MCF 10A (cell line): Measurements from ENCODE around the gene KCTD13. TPM values are rescaled to one million over a fixed set of nuclear protein-coding genes. Genes with fewer than 3 reads are reported as not detected.
"Not testable (repeated sequence)": the region's sequence is repeated elsewhere in the genome, so short reads cannot be mapped to it uniquely, and the experiment has no call there.

Experiments used
- BruUV-seq: library from RNA; stranded (reverse); fragments of 400-500 nt; replicated peaks from 2 replicates; lab custom pipeline; 2021; lab: Mats Ljungman, UMichigan
- CTCF ChIA-PET: fragments of 300-600 bp; sonication (Branson Sonifier 250); formaldehyde crosslinking; extraction: SDS; loops from one replicate; lab custom pipeline; 2021; ENCODE audit warnings: antibody characterized with exemption, inconsistent platforms; lab: Yijun Ruan, JAX
- POLR2A ChIA-PET: fragments of 300-600, 350-650 bp; sonication (Branson Sonifier 250); formaldehyde crosslinking; extraction: SDS; loops from one replicate; lab custom pipeline; 2020; ENCODE audit warnings: antibody characterized with exemption, inconsistent platforms; lab: Yijun Ruan, JAX
- DNase-seq: peaks from one replicate; pipeline ENCODE4 v3.0.0-alpha.2; 2018; ENCODE audit not compliant: unreplicated experiment
- H3K27ac Mint-ChIP-seq: one replicate; pipeline ENCODE4 v1.8.0; 2022; ENCODE audit warnings: mild to moderate bottlenecking, low read depth, mixed read lengths; ENCODE audit not compliant: unreplicated experiment
- H3K27me3 Mint-ChIP-seq: one replicate; pipeline ENCODE4 v1.8.0; 2022; ENCODE audit warnings: mixed read lengths; ENCODE audit not compliant: insufficient read depth, unreplicated experiment
- H3K36me3 Mint-ChIP-seq: one replicate; pipeline ENCODE4 v1.8.0; 2022; ENCODE audit warnings: mild to moderate bottlenecking, moderate library complexity, mixed read lengths; ENCODE audit not compliant: insufficient read depth, unreplicated experiment
- H3K4me1 Mint-ChIP-seq: one replicate; pipeline ENCODE4 v1.8.0; 2022; ENCODE audit warnings: mixed read lengths; ENCODE audit not compliant: insufficient read depth, unreplicated experiment
- H3K4me3 Mint-ChIP-seq: one replicate; pipeline ENCODE4 v1.8.0; 2022; ENCODE audit warnings: mild to moderate bottlenecking, moderate library complexity, mixed read lengths; ENCODE audit not compliant: unreplicated experiment
- H3K9me3 Mint-ChIP-seq: one replicate; pipeline ENCODE4 v1.8.0; 2022; ENCODE audit warnings: mixed read lengths; ENCODE audit not compliant: unreplicated experiment
- CTCF ChIP-seq: fragments of 200-600 bp; IDR thresholded peaks from one replicate; pipeline ENCODE4 v1.8.0; 2022; ENCODE audit warnings: antibody characterized with exemption, mild to moderate bottlenecking; ENCODE audit not compliant: unreplicated experiment
- intact Hi-C: fragments of 100-400 bp; cut with micrococcal nuclease; formaldehyde crosslinking; loops from 2 replicates; pipeline ENCODE4 v1.14.1; 2022
- total RNA-seq: library from RNA; stranded (reverse); gene quantifications from 2 replicates; pipeline ENCODE4 v1.2.3, GENCODE V29; 2022

KCTD13 gene
- total RNA-seq, 1 experiment from 2014 or later, result 38.9 TPM

GRCh38 chr16:29871822-29872546 is 54.0 kb downstream of the KCTD13 start:
- H3K4me1 Mint-ChIP-seq, result no peaks in the 10 kb centered on the region
- DNase-seq, result no peak
- ChIA-PET POLR2A (interaction anchor here (1.0 kb wide), 1 partner anchor 101 kb away, joined by 3 read pairs; the partner anchor contains the start of gene TAOK2), CTCF (interaction anchor here (0.7 kb wide), 1 partner anchor 55 kb away, joined by 3 read pairs; no protein-coding TSS in a partner anchor)
- TF ChIP-seq CTCF, result no peak
- peaks cover 10% of the 10 kb centered on the region for H3K27me3 Mint-ChIP-seq
- no TSS peak for BruUV-seq
- no peak overlapping the region for H3K27ac Mint-ChIP-seq
- H3K36me3 Mint-ChIP-seq, result no peaks in the 10 kb centered on the region
- H3K9me3 Mint-ChIP-seq, result no peaks in the 10 kb centered on the region
- intact Hi-C loops, result no loop called here
- no peak overlapping the region for H3K4me3 Mint-ChIP-seq

- intact Hi-C loops, H3K4me3 Mint-ChIP-seq, BruUV-seq, H3K36me3 Mint-ChIP-seq, H3K27ac Mint-ChIP-seq, H3K4me1 Mint-ChIP-seq, DNase-seq, H3K27me3 Mint-ChIP-seq, H3K9me3 Mint-ChIP-seq, CTCF ChIA-PET: not testable (repeated sequence)
- POLR2A ChIA-PET, result interaction anchor here (0.6 kb wide), 1 partner anchor 125 kb away, joined by 3 read pairs; no protein-coding TSS in a partner anchor
Observed at GRCh38 chr16:29869067-29869466, 57.0 kb downstream of the KCTD13 start.

DNA sequence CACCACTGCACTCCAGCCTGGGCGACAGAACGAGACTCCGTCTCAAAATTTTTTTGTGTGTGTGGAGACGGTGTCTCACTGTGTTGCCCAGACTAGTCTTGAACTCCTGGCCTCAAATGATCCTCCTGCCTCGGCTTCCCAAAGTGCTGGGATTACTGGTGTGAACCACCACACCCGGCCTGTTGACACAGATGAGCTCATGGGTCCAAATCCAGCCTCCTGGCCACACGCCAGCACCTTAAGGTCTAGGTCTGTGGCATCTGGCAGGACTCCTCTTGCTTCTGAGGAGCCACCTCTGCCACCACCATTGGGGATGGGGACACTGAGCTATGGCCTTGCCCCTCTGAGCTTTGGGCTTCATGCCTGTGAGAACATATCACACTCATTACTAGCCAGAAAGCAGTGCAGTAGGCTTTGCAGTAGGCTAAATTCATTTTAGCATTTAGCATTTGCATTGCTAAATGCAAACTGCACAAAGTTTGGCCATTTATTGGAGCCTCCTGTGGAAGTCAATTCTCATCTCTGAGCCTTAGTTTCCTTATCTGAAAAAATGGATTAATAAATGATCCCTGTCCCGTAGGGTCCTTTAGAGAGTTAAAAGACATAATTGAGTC is 57.5 kb downstream of the KCTD13 start:
- intact Hi-C loops, result no loop called here
- H3K4me3 Mint-ChIP-seq, result no peak overlapping the region
- no peak for TF ChIP-seq CTCF
- peaks cover 4% of the 10 kb centered on the region for H3K4me1 Mint-ChIP-seq
- no peaks in the 10 kb centered on the region for H3K9me3 Mint-ChIP-seq
- H3K36me3 Mint-ChIP-seq, result no peaks in the 10 kb centered on the region
- POLR2A ChIA-PET, result interaction anchor here (0.6 to 0.7 kb wide), 2 partner anchors 126 to 163 kb away, joined by 3 read pairs; no protein-coding TSS in a partner anchor
- H3K27ac Mint-ChIP-seq, result no peak overlapping the region
- no TSS peak for BruUV-seq
- H3K27me3 Mint-ChIP-seq, result no peaks in the 10 kb centered on the region
- no peak for DNase-seq
- CTCF ChIA-PET, result interaction anchor here (2.2 kb wide), 1 partner anchor 20 kb away, joined by 7 read pairs; no protein-coding TSS in a partner anchor

DNA sequence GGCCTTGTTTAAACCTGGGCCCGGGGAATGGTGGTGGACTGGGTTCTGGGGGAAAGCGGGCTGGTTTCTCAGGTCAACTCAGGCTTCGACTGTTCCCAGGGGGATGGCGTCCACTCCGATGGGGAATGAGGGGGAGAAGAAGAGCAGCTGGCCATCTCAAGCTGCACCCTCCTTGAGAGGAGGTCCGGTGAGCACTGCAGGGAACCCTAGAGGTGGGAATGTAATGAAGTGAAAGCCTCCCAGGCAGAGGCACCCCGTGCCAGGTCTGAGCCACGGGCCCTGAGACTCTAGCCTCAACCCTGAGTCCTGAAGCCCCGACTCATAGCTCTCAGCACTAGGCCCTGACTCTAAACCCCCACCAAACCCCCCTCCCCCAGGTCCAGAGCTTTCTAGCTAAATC is 61.8 kb downstream of the KCTD13 start:
- ChIA-PET CTCF (interaction anchor here (0.6 to 1.9 kb wide), 3 partner anchors 13 to 57 kb away, joined by 3 to 7 read pairs (median 6); no protein-coding TSS in a partner anchor), POLR2A (interaction anchor here (1.1 to 2.1 kb wide), 3 partner anchors 17 to 131 kb away, joined by 3 to 8 read pairs (median 8); partner anchors contain the start of genes ASPHD1 and HIRIP3)
- peaks cover 14% of the 10 kb centered on the region for H3K4me1 Mint-ChIP-seq
- H3K27me3 Mint-ChIP-seq, result no peaks in the 10 kb centered on the region
- H3K9me3 Mint-ChIP-seq, result no peaks in the 10 kb centered on the region
- peak overlapping the region; percentile 99 for H3K4me3 Mint-ChIP-seq
- H3K36me3 Mint-ChIP-seq, result peaks cover 20% of the 10 kb centered on the region
- DNase-seq, result no peak
- BruUV-seq, result no TSS peak
- no peak for TF ChIP-seq CTCF
- H3K27ac Mint-ChIP-seq, result no peak overlapping the region
- intact Hi-C loops, result loop anchor here (5.0 kb wide), 1 partner anchor 42 kb away; the partner anchor contains the start of gene MVP
